ENCODE results near the gene DNAJB11. TPM values are rescaled to one million over a fixed set of nuclear protein-coding genes. Genes with fewer than 3 reads are reported as not detected.

DNAJB11 gene
- total RNA-seq, 1 experiment from 2014 or later: 87.9 TPM

- TF ChIP-seq POLR2AphosphoS5 (IDR thresholded peaks at IDR 0.05; ENCODE audit: low read depth, low read length) (no peak), TCF7L2 (IDR thresholded peaks at IDR 0.05; ENCODE audit: low read depth, low read length) (no peak), CTCF (IDR thresholded peaks at IDR 0.05) (no peak), SIN3A (IDR thresholded peaks at IDR 0.05; ENCODE audit: borderline replicate concordance, insufficient read depth, low read depth, low read length) (no peak)
- TF ChIP-seq, protein P1, sequence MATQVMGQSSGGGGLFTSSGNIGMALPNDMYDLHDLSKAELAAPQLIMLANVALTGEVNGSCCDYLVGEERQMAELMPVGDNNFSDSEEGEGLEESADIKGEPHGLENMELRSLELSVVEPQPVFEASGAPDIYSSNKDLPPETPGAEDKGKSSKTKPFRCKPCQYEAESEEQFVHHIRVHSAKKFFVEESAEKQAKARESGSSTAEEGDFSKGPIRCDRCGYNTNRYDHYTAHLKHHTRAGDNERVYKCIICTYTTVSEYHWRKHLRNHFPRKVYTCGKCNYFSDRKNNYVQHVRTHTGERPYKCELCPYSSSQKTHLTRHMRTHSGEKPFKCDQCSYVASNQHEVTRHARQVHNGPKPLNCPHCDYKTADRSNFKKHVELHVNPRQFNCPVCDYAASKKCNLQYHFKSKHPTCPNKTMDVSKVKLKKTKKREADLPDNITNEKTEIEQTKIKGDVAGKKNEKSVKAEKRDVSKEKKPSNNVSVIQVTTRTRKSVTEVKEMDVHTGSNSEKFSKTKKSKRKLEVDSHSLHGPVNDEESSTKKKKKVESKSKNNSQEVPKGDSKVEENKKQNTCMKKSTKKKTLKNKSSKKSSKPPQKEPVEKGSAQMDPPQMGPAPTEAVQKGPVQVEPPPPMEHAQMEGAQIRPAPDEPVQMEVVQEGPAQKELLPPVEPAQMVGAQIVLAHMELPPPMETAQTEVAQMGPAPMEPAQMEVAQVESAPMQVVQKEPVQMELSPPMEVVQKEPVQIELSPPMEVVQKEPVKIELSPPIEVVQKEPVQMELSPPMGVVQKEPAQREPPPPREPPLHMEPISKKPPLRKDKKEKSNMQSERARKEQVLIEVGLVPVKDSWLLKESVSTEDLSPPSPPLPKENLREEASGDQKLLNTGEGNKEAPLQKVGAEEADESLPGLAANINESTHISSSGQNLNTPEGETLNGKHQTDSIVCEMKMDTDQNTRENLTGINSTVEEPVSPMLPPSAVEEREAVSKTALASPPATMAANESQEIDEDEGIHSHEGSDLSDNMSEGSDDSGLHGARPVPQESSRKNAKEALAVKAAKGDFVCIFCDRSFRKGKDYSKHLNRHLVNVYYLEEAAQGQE (IDR thresholded peaks at IDR 0.05; ENCODE audit: insufficient read depth in 1 of 2, low read depth in 2 of 2, low read length in 1 of 2): no peak
- intact Hi-C loops (cut with micrococcal nuclease; ENCODE audit: unreplicated experiment) (no loop called here), in situ Hi-C loops (cut with HindIII; ENCODE audit: low pct_unique_long_range_greater_than_20kb, low sequenced_read_pairs) (no loop called here)
- no peak for ATAC-seq
- no peak for DNase-seq (ENCODE audit: low read depth, low spot score)
- Histone ChIP-seq H3K36me3 (ENCODE audit: control insufficient read depth, insufficient read depth, low read length) (no peaks in the 10 kb centered on the region), H3K27ac (ENCODE audit: low read length) (no peak overlapping the region), H3K4me3 (ENCODE audit: low read depth in 2 of 2, low read length in 2 of 2) (no peak overlapping the region), H3K27me3 (ENCODE audit: control insufficient read depth, insufficient read depth, low read length) (peaks cover 2% of the 10 kb centered on the region; the same call in 1 of the 2 replicates), H3K9me3 (ENCODE audit: control insufficient read depth, insufficient read depth, low read depth, low read length) (no peaks in the 10 kb centered on the region), H3K4me1 (ENCODE audit: control insufficient read depth, insufficient read depth, low read length) (0 out of 2 replicates have a peak, but pooled peaks cover 2% of the 10 kb centered on the region)
- ChIA-PET POLR2A (no interaction called here), CTCF (interaction anchor here (1.5 kb wide), 1 partner anchor 669 kb away, joined by 5 read pairs; no protein-coding TSS in a partner anchor)
- no TSS peak for BruUV-seq (replicated peaks)
Measured at GRCh38 chr3:186612065-186612464, 41.5 kb downstream of the DNAJB11 start.

GRCh38 chr3:186612721-186613636, 42.5 kb downstream of the DNAJB11 start, which contains the start of gene AHSG:
Gene AHSG, plus strand, starts transcription at chr3:186613060. Its CDS starts 82 bp downstream, at chr3:186613142.
- intact Hi-C loops (cut with micrococcal nuclease; ENCODE audit: unreplicated experiment): no loop called here

More at GRCh38 chr3:186612721-186613636, 42.5 kb downstream of the DNAJB11 start, which contains the start of gene AHSG:
- in situ Hi-C loops (cut with HindIII; ENCODE audit: low pct_unique_long_range_greater_than_20kb, low sequenced_read_pairs): no loop called here
- DNase-seq (ENCODE audit: low read depth, low spot score) (no peak), ATAC-seq (no peak)
- no TSS peak for BruUV-seq (replicated peaks)
- Histone ChIP-seq H3K27ac (ENCODE audit: low read length) (no peak within 1 kb of the TSS), H3K27me3 (ENCODE audit: control insufficient read depth, insufficient read depth, low read length) (peaks cover 6% of the 10 kb centered on the region), H3K4me1 (ENCODE audit: control insufficient read depth, insufficient read depth, low read length) (0 out of 2 replicates have a peak, but pooled peaks cover 6% of the 10 kb centered on the region), H3K9me3 (ENCODE audit: control insufficient read depth, insufficient read depth, low read depth, low read length) (no peaks in the 10 kb centered on the region), H3K36me3 (ENCODE audit: control insufficient read depth, insufficient read depth, low read length) (no peaks in the 10 kb centered on the region), H3K4me3 (ENCODE audit: low read depth in 2 of 2, low read length in 2 of 2) (no peak within 1 kb of the TSS)
- TF ChIP-seq POLR2AphosphoS5 (IDR thresholded peaks at IDR 0.05; ENCODE audit: low read depth, low read length): no peak
- TF ChIP-seq, protein P1 (IDR thresholded peaks at IDR 0.05; ENCODE audit: insufficient read depth in 1 of 2, low read depth in 2 of 2, low read length in 1 of 2): no peak
- TF ChIP-seq SIN3A (IDR thresholded peaks at IDR 0.05; ENCODE audit: borderline replicate concordance, insufficient read depth, low read depth, low read length): no peak
- no peak for TF ChIP-seq TCF7L2 (IDR thresholded peaks at IDR 0.05; ENCODE audit: low read depth, low read length)
- TF ChIP-seq CTCF (IDR thresholded peaks at IDR 0.05): no peak
- ChIA-PET CTCF (interaction anchor here (1.1 to 1.5 kb wide), 2 partner anchors 210 to 669 kb away, joined by 5 to 7 read pairs; no protein-coding TSS in a partner anchor), POLR2A (no interaction called here)
